Epithelial cell of alveolus of lung (primary cell): ENCODE measurements around the gene ATP8B1. TPM values are rescaled to one million over a fixed set of nuclear protein-coding genes. Genes with fewer than 3 reads are reported as not detected.

Experiments used
- total RNA-seq: library from RNA; depleted of rRNA; stranded (reverse); fragments of >200 nt; gene quantifications from 2 replicates; pipeline ENCODE4 v1.2.1, GENCODE V29; 2015

Gene ATP8B1
- total RNA-seq = 5.5 and 10.9 TPM in 2 replicates

GRCh38 chr18:57803103-57803969 lies at the start of gene ATP8B1:
Gene ATP8B1, minus strand, starts transcription at chr18:57803315. Its CDS starts 71,508 bp downstream, at chr18:57731807.

Other genes with a start within 250 kb of the ATP8B1 start
- 22.8 and 31.2 TPM in 2 replicates for gene FECH, start 216.6 kb downstream of the ATP8B1 start, total RNA-seq
- gene NARS1, start 181.5 kb downstream of the ATP8B1 start, total RNA-seq = 101 and 119 TPM in 2 replicates
- gene NEDD4L, start 240.9 kb upstream of the ATP8B1 start, total RNA-seq = 9.4 and 18.1 TPM in 2 replicates